ENCODE data around the gene LAMB4. TPM values are rescaled to one million over a fixed set of nuclear protein-coding genes. Genes with fewer than 3 reads are reported as not detected.

LAMB4 gene
- total and polyA plus RNA-seq, 2 of the 8 experiments (the other 6 are each of a cell fraction or from before 2014, with no cell fraction given), result not detected

GRCh38 chr7:108053250-108053649 is 76.9 kb downstream of the LAMB4 start:
- H3K4ac ChIP-seq (replicated peaks; ENCODE audit: insufficient read length, low read depth, low read length), result no peak overlapping the region
- H2BK5ac ChIP-seq (ENCODE audit: low read depth, low read length), result no peak overlapping the region
- no peak overlapping the region for H3K14ac ChIP-seq (ENCODE audit: insufficient read length)
- H3K36me3 ChIP-seq (ENCODE audit: control insufficient read depth in 2 of 4, insufficient read depth in 4 of 4, low read length in 3 of 4), result no peaks in the 10 kb centered on the region
- WGBS, 2 experiments (ENCODE audit: extremely low coverage in 1 of 2, insufficient coverage in 1 of 2, insufficient read length in 1 of 2, insufficient replicate concordance in 2 of 2, low coverage in 1 of 2, low lambda C conversion rate in 2 of 2, missing lambda C conversion rate in 1 of 2), result 91% methylated on average over 4 of the region's 4 CpGs; no CpG with 5 or more reads in 1 of the 2 experiments
- H2BK15ac ChIP-seq (ENCODE audit: low read length), result no peak overlapping the region
- H4K91ac ChIP-seq (replicated peaks; ENCODE audit: insufficient read length, low read length), result no peak overlapping the region
- POLR2A ChIA-PET (ENCODE audit: partially characterized antibody), result no interaction called here
- H3K56ac ChIP-seq (replicated peaks; ENCODE audit: insufficient read length, low read depth, low read length), result no peak overlapping the region
- no peak overlapping the region for H2BK20ac ChIP-seq (ENCODE audit: low read length)
- CTCF ChIA-PET (ENCODE audit: partially characterized antibody), result interaction anchor here (1.2 kb wide), 2 partner anchors 11 to 12 kb away, joined by 3 to 6 read pairs; no protein-coding TSS in a partner anchor
- H2BK12ac ChIP-seq (ENCODE audit: low read depth, low read length), result no peak overlapping the region
- H4K5ac ChIP-seq (ENCODE audit: insufficient read length, low read depth, low read length), result no peak overlapping the region
- no peaks in the 10 kb centered on the region for H3K79me2 ChIP-seq (ENCODE audit: control insufficient read depth in 1 of 2, insufficient read depth in 2 of 2, low read length in 2 of 2)
- no peaks in the 10 kb centered on the region for H3K27me3 ChIP-seq (replicated peaks in 1 of 4; ENCODE audit: control insufficient read depth in 3 of 4, extremely low read depth in 1 of 4, insufficient read depth in 3 of 4, low read length in 3 of 4)
- H4K8ac ChIP-seq (ENCODE audit: extremely low read depth, insufficient read depth, low read length), result no peak overlapping the region
- no peaks in the 10 kb centered on the region for H3K23me2 ChIP-seq (ENCODE audit: low read depth, low read length)
- no peak overlapping the region for H3K4me2 ChIP-seq (ENCODE audit: insufficient read depth in 1 of 2, low read depth in 2 of 2, low read length in 2 of 2)
- no peak overlapping the region for H3K4me3 ChIP-seq (ENCODE audit: extremely low read depth in 1 of 4, insufficient read depth in 2 of 4, low read depth in 3 of 4, low read length in 4 of 4)
- H3K18ac ChIP-seq (ENCODE audit: extremely low read depth, low read length), result no peak overlapping the region
- no peaks in the 10 kb centered on the region for H4K20me1 ChIP-seq (replicated peaks in 1 of 2; ENCODE audit: control insufficient read depth in 1 of 2, insufficient read depth in 2 of 2, low read length in 2 of 2)
- no peak overlapping the region for H3K9ac ChIP-seq (replicated peaks in 1 of 4; ENCODE audit: extremely low read depth in 1 of 4, low read depth in 3 of 4, low read length in 3 of 4)
- H3K9me3 ChIP-seq (ENCODE audit: insufficient read depth in 2 of 2, low read depth in 1 of 2, low read length in 1 of 2), result no peaks in the 10 kb centered on the region
- no peak for FAIRE-seq
- H2AK5ac ChIP-seq (ENCODE audit: low read depth, low read length), result no peak overlapping the region
- DNase-seq (ENCODE audit: low read depth in 1 of 2, low spot score in 2 of 2), result no peak
- H3K23ac ChIP-seq (ENCODE audit: insufficient read length), result no peak overlapping the region
- H3K4me1 ChIP-seq (replicated peaks in 1 of 4; ENCODE audit: control insufficient read depth in 3 of 4, insufficient read depth in 4 of 4, low read length in 3 of 4), result no peaks in the 10 kb centered on the region; a peak in 1 of 7 replicates
- H2BK120ac ChIP-seq (replicated peaks; ENCODE audit: low read depth, low read length), result no peak overlapping the region
- H3K79me1 ChIP-seq (ENCODE audit: low read depth, low read length), result no peaks in the 10 kb centered on the region
- no peak overlapping the region for H3K27ac ChIP-seq (ENCODE audit: low read depth, low read length)
- no peak overlapping the region for H2AFZ ChIP-seq (ENCODE audit: low read length)
- TF ChIP-seq RNF2 (IDR thresholded peaks at IDR 0.05; ENCODE audit: borderline replicate concordance, low read depth, low read length, missing control alignments, poor library complexity, severe bottlenecking), result no peak
- TF ChIP-seq TBP (IDR thresholded peaks at IDR 0.05; ENCODE audit: low read depth, low read length), result no peak
- TF ChIP-seq ZNF274 (IDR thresholded peaks at IDR 0.05; ENCODE audit: borderline replicate concordance, extremely low read depth, low read length), result no peak
- no peak for TF ChIP-seq EP300 (IDR thresholded peaks at IDR 0.05; ENCODE audit: borderline replicate concordance in 1 of 2, low read depth in 2 of 2, low read length in 2 of 2)
- no peak for TF ChIP-seq NRF1 (IDR thresholded peaks at IDR 0.05; ENCODE audit: low read depth, low read length)
- no peak for TF ChIP-seq CEBPB (IDR thresholded peaks at IDR 0.05; ENCODE audit: low read depth, low read length)
- no peak for TF ChIP-seq E2F6 (IDR thresholded peaks at IDR 0.05)
- no peak for TF ChIP-seq SP4 (IDR thresholded peaks at IDR 0.05; ENCODE audit: low read length)
- TF ChIP-seq, protein P1, sequence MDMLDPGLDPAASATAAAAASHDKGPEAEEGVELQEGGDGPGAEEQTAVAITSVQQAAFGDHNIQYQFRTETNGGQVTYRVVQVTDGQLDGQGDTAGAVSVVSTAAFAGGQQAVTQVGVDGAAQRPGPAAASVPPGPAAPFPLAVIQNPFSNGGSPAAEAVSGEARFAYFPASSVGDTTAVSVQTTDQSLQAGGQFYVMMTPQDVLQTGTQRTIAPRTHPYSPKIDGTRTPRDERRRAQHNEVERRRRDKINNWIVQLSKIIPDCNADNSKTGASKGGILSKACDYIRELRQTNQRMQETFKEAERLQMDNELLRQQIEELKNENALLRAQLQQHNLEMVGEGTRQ (IDR thresholded peaks at IDR 0.05; ENCODE audit: low read length), result no peak
- no peak for TF ChIP-seq SIX5 (IDR thresholded peaks at IDR 0.05; ENCODE audit: low read depth, low read length)
- no peak for TF ChIP-seq TCF12 (IDR thresholded peaks at IDR 0.05; ENCODE audit: low read depth, low read length)

Data from H1 (cell line).